PC-3 (cell line): ENCODE measurements around the gene COL9A2. TPM values are rescaled to one million over a fixed set of nuclear protein-coding genes. Genes with fewer than 3 reads are reported as not detected.

Experiments used
- ATAC-seq: fragments of 200-7000 bp; cut with Tn5 transposase; 2 replicates; pipeline ENCODE4 v1.9.1; 2020; ENCODE audit warnings: mild to moderate bottlenecking, moderate library complexity
- BruUV-seq: library from RNA; stranded (reverse); fragments of 400-500 nt; replicated peaks from 2 replicates; lab custom pipeline; 2021; lab: Mats Ljungman, UMichigan
- CTCF ChIA-PET: fragments of 300-600 bp; sonication (Branson Sonifier 250); formaldehyde crosslinking; loops from one replicate; lab custom pipeline; 2022; ENCODE audit warnings: antibody characterized with exemption; lab: Charles Lee
- POLR2A ChIA-PET: fragments of 300-600 bp; sonication (Branson Sonifier 250); formaldehyde crosslinking; loops from one replicate; lab custom pipeline; 2022; ENCODE audit warnings: antibody characterized with exemption; ENCODE audit not compliant: unreplicated experiment; lab: Charles Lee
- DNase-seq: peaks from one replicate; pipeline ENCODE4 v3.0.0-alpha.2; 2015
- H2AFZ ChIP-seq: fragments of 300-600 bp; sonication (generic); 2 replicates; pipeline ENCODE4 v1.6.0; 2016; ENCODE audit warnings: antibody characterized with exemption, low read length
- H3F3A ChIP-seq: fragments of 300-600 bp; sonication (generic); one replicate; pipeline ENCODE4 v1.6.0; 2017; ENCODE audit warnings: antibody characterized with exemption, low read length, control low read depth, mild to moderate bottlenecking; ENCODE audit not compliant: unreplicated experiment
- H3K27ac ChIP-seq: fragments of 300-600 bp; sonication (generic); 2 replicates; pipeline ENCODE4 v1.5.1; 2016; ENCODE audit warnings: mild to moderate bottlenecking, low read length
- H3K27me3 ChIP-seq: fragments of 300-600 bp; sonication (generic); 2 replicates; pipeline ENCODE4 v1.6.1; 2016; ENCODE audit warnings: low read length, mixed read lengths
- H3K36me3 ChIP-seq: fragments of 300-600 bp; sonication (generic); 2 replicates; pipeline ENCODE4 v1.6.1; 2016; ENCODE audit warnings: low read depth, mixed run types, low read length, mixed read lengths
- H3K4me1 ChIP-seq: fragments of 300-600 bp; sonication (generic); 2 replicates; pipeline ENCODE4 v1.5.1; 2016; ENCODE audit warnings: low read length; ENCODE audit not compliant: insufficient read depth
- H3K4me2 ChIP-seq: fragments of 300-600 bp; sonication (generic); 2 replicates; pipeline ENCODE4 v1.6.0; 2016; ENCODE audit warnings: low read length
- H3K4me3 ChIP-seq: fragments of 300-600 bp; sonication (generic); 2 replicates; pipeline ENCODE4 v1.5.1; 2016; ENCODE audit warnings: mild to moderate bottlenecking, low read length, mixed read lengths
- H3K79me2 ChIP-seq: fragments of 300-600 bp; sonication (generic); 2 replicates; pipeline ENCODE4 v1.6.1; 2017; ENCODE audit warnings: low read length, mixed read lengths
- H3K9ac ChIP-seq: fragments of 300-600 bp; sonication (generic); 2 replicates; pipeline ENCODE4 v1.6.0; 2016; ENCODE audit warnings: mild to moderate bottlenecking, low read length
- H3K9me2 ChIP-seq: fragments of 300-600 bp; sonication (generic); replicated peaks from 2 replicates; pipeline ENCODE4 v1.6.1; 2016; ENCODE audit warnings: mixed run types, low read length, mixed read lengths
- H3K9me3 ChIP-seq: fragments of 300-600 bp; sonication (generic); 2 replicates; pipeline ENCODE4 v1.6.1; 2016; ENCODE audit warnings: low read length, mixed read lengths
- H4K20me1 ChIP-seq: fragments of 300-600 bp; sonication (generic); 2 replicates; pipeline ENCODE4 v1.6.1; 2016; ENCODE audit warnings: low read length, mixed read lengths
- CTCF ChIP-seq: fragments of 300-600 bp; sonication (generic); conservative IDR thresholded peaks from 2 replicates; pipeline ENCODE4 v1.5.1; 2017; ENCODE audit warnings: antibody characterized with exemption, low read depth, mild to moderate bottlenecking, low read length
- EZH2 ChIP-seq: fragments of 300-600 bp; sonication (generic); IDR thresholded peaks from one replicate; pipeline ENCODE4 v1.6.1; 2017; ENCODE audit warnings: antibody characterized with exemption, mild to moderate bottlenecking, low read length; ENCODE audit not compliant: unreplicated experiment
- EZH2phosphoT487 ChIP-seq: fragments of 300-600 bp; sonication (generic); IDR thresholded peaks from 2 replicates; pipeline ENCODE4 v1.6.1; 2018; ENCODE audit warnings: mild to moderate bottlenecking, antibody characterized with exemption, low read length, borderline replicate concordance
- intact Hi-C: fragments of 100-400 bp; cut with micrococcal nuclease; formaldehyde crosslinking; loops from 2 replicates; pipeline ENCODE4 v1.9.0; 2023
- total RNA-seq: library from RNA; depleted of rRNA; stranded (reverse); fragments of >200 nt; gene quantifications from 2 replicates; pipeline ENCODE4 v1.2.3, GENCODE V29; 2014

The COL9A2 gene
- total RNA-seq, 1 experiment from 2014 or later: 4.4 TPM

GRCh38 chr1:40273547-40274166, 43.4 kb downstream of the COL9A2 start:
- Histone ChIP-seq H3K27me3 (no peaks in the 10 kb centered on the region), H3F3A (no peaks in the 10 kb centered on the region), H3K4me3 (no peak overlapping the region), H4K20me1 (no peaks in the 10 kb centered on the region), H3K4me1 (peaks cover 5% of the 10 kb centered on the region; the same call in 1 of the 2 replicates), H2AFZ (no peak overlapping the region), H3K4me2 (no peak overlapping the region), H3K9me2 (no peaks in the 10 kb centered on the region), H3K36me3 (peaks cover 52% of the 10 kb centered on the region), H3K79me2 (no peaks in the 10 kb centered on the region), H3K9me3 (no peaks in the 10 kb centered on the region), H3K27ac (no peak overlapping the region), H3K9ac (no peak overlapping the region)
- BruUV-seq: no TSS peak
- ChIA-PET CTCF (interaction anchor here (0.8 kb wide), 1 partner anchor 120 kb away, joined by 3 read pairs; no protein-coding TSS in a partner anchor), POLR2A (no interaction called here)
- no peak for DNase-seq
- no peak for ATAC-seq
- intact Hi-C loops: no loop called here
- TF ChIP-seq EZH2phosphoT487 (no peak), CTCF (no peak), EZH2 (no peak)

GRCh38 chr1:40272653-40273213, 44.4 kb downstream of the COL9A2 start:
- H4K20me1 ChIP-seq: no peaks in the 10 kb centered on the region
- DNase-seq (no peak), ATAC-seq (no peak)
- TF ChIP-seq CTCF (no peak), EZH2phosphoT487 (no peak), EZH2 (no peak)
- no peak overlapping the region for H3K4me2 ChIP-seq
- no peaks in the 10 kb centered on the region for H3K79me2 ChIP-seq
- ChIA-PET CTCF (interaction anchor here (0.8 kb wide), 1 partner anchor 119 kb away, joined by 3 read pairs; no protein-coding TSS in a partner anchor), POLR2A (no interaction called here)
- no peak overlapping the region for H3K27ac ChIP-seq
- no peak overlapping the region for H3K4me3 ChIP-seq
- intact Hi-C loops: no loop called here
- no peaks in the 10 kb centered on the region for H3K27me3 ChIP-seq
- no peaks in the 10 kb centered on the region for H3K9me2 ChIP-seq
- H3K36me3 ChIP-seq: peaks cover 58% of the 10 kb centered on the region
- no peak overlapping the region for H3K9ac ChIP-seq
- H2AFZ ChIP-seq: no peak overlapping the region
- H3K4me1 ChIP-seq: peaks cover 10% of the 10 kb centered on the region
- no peaks in the 10 kb centered on the region for H3K9me3 ChIP-seq
- no peaks in the 10 kb centered on the region for H3F3A ChIP-seq
- BruUV-seq: no TSS peak
